Activated naive CD4-positive, alpha-beta T cell treated with anti-CD3 and anti-CD28 coated beads, Interleukin-2, amount 10 ng/mL, durations not matched to agents 7 days and 5 days (primary cell): ENCODE results near the gene RPP25.

Experiments used
- CTCF ChIA-PET: fragments of 350-600 bp; sonication (Branson Sonifier 250); formaldehyde crosslinking; loops from one replicate; lab custom pipeline; 2021; ENCODE audit warnings: antibody characterized with exemption; lab: Charles Lee
- DNase-seq: peaks from one replicate; pipeline ENCODE4 v3.0.0-alpha.2; 2020
- H3K27ac Mint-ChIP-seq: one replicate; pipeline ENCODE4 v1.8.0; 2021; ENCODE audit warnings: mild to moderate bottlenecking, moderate library complexity, mixed read lengths
- H3K27me3 Mint-ChIP-seq: one replicate; pipeline ENCODE4 v1.8.0; 2021; ENCODE audit warnings: mild to moderate bottlenecking, mixed read lengths
- H3K36me3 Mint-ChIP-seq: one replicate; pipeline ENCODE4 v1.8.0; 2021; ENCODE audit warnings: mixed read lengths
- H3K4me1 Mint-ChIP-seq: one replicate; pipeline ENCODE4 v1.8.0; 2021; ENCODE audit warnings: mixed read lengths
- H3K4me3 Mint-ChIP-seq: one replicate; pipeline ENCODE4 v1.8.0; 2021; ENCODE audit warnings: mild to moderate bottlenecking, moderate library complexity, mixed read lengths
- H3K9me3 Mint-ChIP-seq: one replicate; pipeline ENCODE4 v1.8.0; 2021; ENCODE audit warnings: mixed read lengths

Gene RPP25

GRCh38 chr15:74983725-74984231 is 27.2 kb upstream of the RPP25 start:
- DNase-seq = peak; percentile 35
- Mint-ChIP-seq H3K27me3 (peaks cover 35% of the 10 kb centered on the region), H3K9me3 (no peaks in the 10 kb centered on the region), H3K4me1 (peaks cover 6% of the 10 kb centered on the region), H3K36me3 (no peaks in the 10 kb centered on the region), H3K27ac (no peak overlapping the region), H3K4me3 (no peak overlapping the region)
- CTCF ChIA-PET = no interaction called here

GRCh38 chr15:74982183-74982582 is 25.6 kb upstream of the RPP25 start:
- CTCF ChIA-PET = no interaction called here
- Mint-ChIP-seq H3K27me3 (peaks cover 34% of the 10 kb centered on the region), H3K36me3 (no peaks in the 10 kb centered on the region), H3K27ac (no peak overlapping the region), H3K9me3 (no peaks in the 10 kb centered on the region), H3K4me3 (no peak overlapping the region), H3K4me1 (peaks cover 14% of the 10 kb centered on the region)
- DNase-seq = no peak

GRCh38 chr15:74978503-74978902 is 21.9 kb upstream of the RPP25 start:
- H3K9me3 Mint-ChIP-seq = no peaks in the 10 kb centered on the region
- peaks cover 8% of the 10 kb centered on the region for H3K4me1 Mint-ChIP-seq
- CTCF ChIA-PET = interaction anchor here (1.0 to 1.1 kb wide), 3 partner anchors 17 to 27 kb away, joined by 3 to 4 read pairs (median 3); no protein-coding TSS in a partner anchor
- H3K36me3 Mint-ChIP-seq = no peaks in the 10 kb centered on the region
- H3K27me3 Mint-ChIP-seq = peaks cover 31% of the 10 kb centered on the region
- peak; percentile 55 for DNase-seq
- H3K4me3 Mint-ChIP-seq = no peak overlapping the region
- H3K27ac Mint-ChIP-seq = no peak overlapping the region

- H3K36me3 Mint-ChIP-seq = no peaks in the 10 kb centered on the region
- CTCF ChIA-PET = interaction anchor here (1.0 to 1.1 kb wide), 2 partner anchors 17 to 27 kb away, joined by 3 to 4 read pairs; no protein-coding TSS in a partner anchor
- no peaks in the 10 kb centered on the region for H3K9me3 Mint-ChIP-seq
- H3K4me1 Mint-ChIP-seq = peaks cover 8% of the 10 kb centered on the region
- H3K4me3 Mint-ChIP-seq = no peak overlapping the region
- peaks cover 32% of the 10 kb centered on the region for H3K27me3 Mint-ChIP-seq
- DNase-seq = no peak
- no peak overlapping the region for H3K27ac Mint-ChIP-seq
Observed at GRCh38 chr15:74978077-74978476, 21.5 kb upstream of the RPP25 start.

- DNase-seq = no peak
- no peaks in the 10 kb centered on the region for H3K9me3 Mint-ChIP-seq
- H3K27ac Mint-ChIP-seq = no peak overlapping the region
- H3K4me3 Mint-ChIP-seq = no peak overlapping the region
- H3K4me1 Mint-ChIP-seq = peaks cover 8% of the 10 kb centered on the region
- CTCF ChIA-PET = no interaction called here
- no peaks in the 10 kb centered on the region for H3K36me3 Mint-ChIP-seq
- H3K27me3 Mint-ChIP-seq = peaks cover 37% of the 10 kb centered on the region
Observed at GRCh38 chr15:74977599-74977998, 21.0 kb upstream of the RPP25 start.

- H3K27me3 Mint-ChIP-seq = peaks cover 37% of the 10 kb centered on the region
- H3K27ac Mint-ChIP-seq = no peak overlapping the region
- DNase-seq = no peak
- H3K9me3 Mint-ChIP-seq = no peaks in the 10 kb centered on the region
- CTCF ChIA-PET = no interaction called here
- no peak overlapping the region for H3K4me3 Mint-ChIP-seq
- no peaks in the 10 kb centered on the region for H3K36me3 Mint-ChIP-seq
- peaks cover 8% of the 10 kb centered on the region for H3K4me1 Mint-ChIP-seq
Observed at GRCh38 chr15:74976159-74976558, 19.6 kb upstream of the RPP25 start.

- Mint-ChIP-seq H3K36me3 (no peaks in the 10 kb centered on the region), H3K27ac (no peak overlapping the region), H3K27me3 (peaks cover 25% of the 10 kb centered on the region), H3K9me3 (no peaks in the 10 kb centered on the region), H3K4me3 (no peak overlapping the region), H3K4me1 (no peaks in the 10 kb centered on the region)
- CTCF ChIA-PET = no interaction called here
- DNase-seq = no peak
Observed at GRCh38 chr15:74967670-74968069, 11.1 kb upstream of the RPP25 start.

- Mint-ChIP-seq H3K27me3 (peaks cover 53% of the 10 kb centered on the region), H3K4me1 (peaks cover 11% of the 10 kb centered on the region), H3K27ac (no peak overlapping the region), H3K4me3 (no peak overlapping the region), H3K36me3 (no peaks in the 10 kb centered on the region), H3K9me3 (no peaks in the 10 kb centered on the region)
- CTCF ChIA-PET = interaction anchor here (1.0 to 2.0 kb wide), 2 partner anchors 14 to 24 kb away, joined by 3 to 4 read pairs; no protein-coding TSS in a partner anchor
- no peak for DNase-seq
Observed at GRCh38 chr15:74964794-74965193, 8.2 kb upstream of the RPP25 start.

- peaks cover 21% of the 10 kb centered on the region for H3K4me1 Mint-ChIP-seq
- H3K36me3 Mint-ChIP-seq = no peaks in the 10 kb centered on the region
- no peak overlapping the region for H3K4me3 Mint-ChIP-seq
- DNase-seq = no peak
- CTCF ChIA-PET = interaction anchor here (1.5 to 2.0 kb wide), 3 partner anchors 13 to 127 kb away, joined by 3 to 4 read pairs (median 3); partner anchors contain the start of gene SCAMP5
- H3K27ac Mint-ChIP-seq = no peak overlapping the region
- peaks cover 69% of the 10 kb centered on the region for H3K27me3 Mint-ChIP-seq
- no peaks in the 10 kb centered on the region for H3K9me3 Mint-ChIP-seq
Observed at GRCh38 chr15:74963213-74963612, 6.6 kb upstream of the RPP25 start.

GRCh38 chr15:74962671-74963070 is 6.1 kb upstream of the RPP25 start:
- Mint-ChIP-seq H3K27me3 (peaks cover 74% of the 10 kb centered on the region), H3K4me1 (peaks cover 25% of the 10 kb centered on the region), H3K36me3 (no peaks in the 10 kb centered on the region), H3K9me3 (no peaks in the 10 kb centered on the region), H3K27ac (no peak overlapping the region), H3K4me3 (no peak overlapping the region)
- no peak for DNase-seq
- CTCF ChIA-PET = interaction anchor here (0.6 to 1.5 kb wide), 3 partner anchors 33 to 126 kb away, joined by 3 to 4 read pairs (median 3); partner anchors contain the start of gene SCAMP5

- peaks cover 29% of the 10 kb centered on the region for H3K4me1 Mint-ChIP-seq
- no peaks in the 10 kb centered on the region for H3K9me3 Mint-ChIP-seq
- DNase-seq = no peak
- CTCF ChIA-PET = interaction anchor here (0.6 to 1.5 kb wide), 3 partner anchors 15 to 241 kb away, joined by 3 to 4 read pairs (median 3); no protein-coding TSS in a partner anchor
- H3K36me3 Mint-ChIP-seq = no peaks in the 10 kb centered on the region
- no peak overlapping the region for H3K27ac Mint-ChIP-seq
- H3K27me3 Mint-ChIP-seq = peaks cover 79% of the 10 kb centered on the region
- no peak overlapping the region for H3K4me3 Mint-ChIP-seq
Observed at GRCh38 chr15:74962219-74962618, 5.6 kb upstream of the RPP25 start.

GRCh38 chr15:74961616-74962015 is 5.0 kb upstream of the RPP25 start:
- no peak overlapping the region for H3K4me3 Mint-ChIP-seq
- no peak for DNase-seq
- no peaks in the 10 kb centered on the region for H3K9me3 Mint-ChIP-seq
- no peak overlapping the region for H3K27ac Mint-ChIP-seq
- peaks cover 85% of the 10 kb centered on the region for H3K27me3 Mint-ChIP-seq
- CTCF ChIA-PET = interaction anchor here (1.2 to 3.9 kb wide), 5 partner anchors 11 to 241 kb away, joined by 3 to 16 read pairs (median 3); no protein-coding TSS in a partner anchor
- no peaks in the 10 kb centered on the region for H3K36me3 Mint-ChIP-seq
- H3K4me1 Mint-ChIP-seq = peaks cover 32% of the 10 kb centered on the region

- Mint-ChIP-seq H3K4me3 (no peak overlapping the region), H3K27me3 (peaks cover 85% of the 10 kb centered on the region), H3K27ac (no peak overlapping the region), H3K9me3 (no peaks in the 10 kb centered on the region), H3K4me1 (peaks cover 33% of the 10 kb centered on the region), H3K36me3 (no peaks in the 10 kb centered on the region)
- DNase-seq = no peak
- CTCF ChIA-PET = interaction anchor here (1.2 to 3.9 kb wide), 5 partner anchors 11 to 242 kb away, joined by 3 to 16 read pairs (median 3); no protein-coding TSS in a partner anchor
Observed at GRCh38 chr15:74960995-74961588, 4.5 kb upstream of the RPP25 start.

GRCh38 chr15:74960286-74960685 is 3.7 kb upstream of the RPP25 start:
- H3K27ac Mint-ChIP-seq = no peak overlapping the region
- peaks cover 41% of the 10 kb centered on the region for H3K4me1 Mint-ChIP-seq
- CTCF ChIA-PET = interaction anchor here (0.7 to 3.9 kb wide), 3 partner anchors 10 to 35 kb away, joined by 3 to 16 read pairs (median 3); partner anchors contain the start of gene SCAMP5

More at GRCh38 chr15:74960286-74960685, 3.7 kb upstream of the RPP25 start:
- H3K4me3 Mint-ChIP-seq = no peak overlapping the region
- no peaks in the 10 kb centered on the region for H3K36me3 Mint-ChIP-seq
- H3K27me3 Mint-ChIP-seq = peaks cover 93% of the 10 kb centered on the region
- no peaks in the 10 kb centered on the region for H3K9me3 Mint-ChIP-seq
- no peak for DNase-seq
